ENCODE data around the gene IGF2BP1.
"Not testable (repeated sequence)": the region's sequence is repeated elsewhere in the genome, so short reads cannot be mapped to it uniquely, and the experiment has no call there.

Gene IGF2BP1

GRCh38 chr17:48995974-48996721, 1.0 kb upstream of the IGF2BP1 start:
- no peak for DNase-seq

- DNase-seq: no peak
Measured at GRCh38 chr17:48996722-48997102, 473 bp upstream of the IGF2BP1 start.

GRCh38 chr17:48997827-48998586, 822 bp downstream of the IGF2BP1 start:
- no peak for DNase-seq

- DNase-seq: peak; percentile 71
Measured at GRCh38 chr17:48998587-48999440, 1.6 kb downstream of the IGF2BP1 start.

- peak; percentile 91 for DNase-seq
Measured at GRCh38 chr17:49000943-49001342, 3.8 kb downstream of the IGF2BP1 start.

- DNase-seq: no peak
Measured at GRCh38 chr17:49001671-49002070, 4.5 kb downstream of the IGF2BP1 start.

GRCh38 chr17:49002331-49002730, 5.1 kb downstream of the IGF2BP1 start:
- DNase-seq: no peak

- DNase-seq: no peak
Measured at GRCh38 chr17:49002766-49003165, 5.6 kb downstream of the IGF2BP1 start.

- peak; percentile 78 for DNase-seq
Measured at GRCh38 chr17:49003557-49004511, 6.6 kb downstream of the IGF2BP1 start.

- no peak for DNase-seq
Measured at GRCh38 chr17:49005140-49005539, 8.0 kb downstream of the IGF2BP1 start.

GRCh38 chr17:49008908-49009307, 11.7 kb downstream of the IGF2BP1 start:
- not testable (repeated sequence) for DNase-seq

- no peak for DNase-seq
Measured at GRCh38 chr17:49012769-49013255, 15.6 kb downstream of the IGF2BP1 start.

GRCh38 chr17:49013311-49014213, 16.4 kb downstream of the IGF2BP1 start:
- DNase-seq: peak; percentile 66

- DNase-seq: no peak
Measured at GRCh38 chr17:49015179-49015923, 18.2 kb downstream of the IGF2BP1 start.

- no peak for DNase-seq
Measured at GRCh38 chr17:49015924-49016774, 19.0 kb downstream of the IGF2BP1 start.

- peak; percentile 92 for DNase-seq
Measured at GRCh38 chr17:49016775-49017463, 19.7 kb downstream of the IGF2BP1 start.

- no peak for DNase-seq
Measured at GRCh38 chr17:49018116-49018612, 21.0 kb downstream of the IGF2BP1 start.

GRCh38 chr17:49018748-49019147, 21.6 kb downstream of the IGF2BP1 start:
- no peak for DNase-seq

Measured in fibroblast of skin of scalp (primary cell).